Ishikawa (cell line): ENCODE measurements around the gene SLC49A3.

ENCODE experiments used
- CEBPB ChIP-seq: IDR thresholded peaks from 2 replicates; pipeline ENCODE4 v1.6.1; 2012
- CREB1 ChIP-seq: IDR thresholded peaks from 2 replicates; pipeline ENCODE4 v1.6.1; 2012; ENCODE audit warnings: low read depth
- EGR1 ChIP-seq: IDR thresholded peaks from 2 replicates; pipeline ENCODE4 v1.6.1; 2012
- EP300 ChIP-seq: IDR thresholded peaks from 2 replicates; pipeline ENCODE4 v1.6.1; 2012; ENCODE audit warnings: borderline replicate concordance
- FOXM1 ChIP-seq: IDR thresholded peaks from 2 replicates; pipeline ENCODE4 v1.6.1; 2012; ENCODE audit warnings: low read depth, borderline replicate concordance
- NFIC ChIP-seq: IDR thresholded peaks from 2 replicates; pipeline ENCODE4 v1.6.1; 2012
- RAD21 ChIP-seq: IDR thresholded peaks from 2 replicates; pipeline ENCODE4 v1.6.1; 2012; ENCODE audit warnings: low read depth
- TAF1 ChIP-seq: IDR thresholded peaks from 2 replicates; pipeline ENCODE4 v1.6.1; 2012; ENCODE audit warnings: low read depth, mild to moderate bottlenecking
- TCF12 ChIP-seq: IDR thresholded peaks from 2 replicates; pipeline ENCODE4 v1.6.1; 2012; ENCODE audit warnings: low read depth
- TEAD4 ChIP-seq: IDR thresholded peaks from 2 replicates; pipeline ENCODE4 v1.6.1; 2012
- YY1 ChIP-seq: IDR thresholded peaks from 2 replicates; pipeline ENCODE4 v1.6.1; 2012; ENCODE audit warnings: low read depth
- ZBTB7A ChIP-seq: IDR thresholded peaks from 2 replicates; pipeline ENCODE4 v1.6.1; 2012; ENCODE audit warnings: low read depth
- TF ChIP-seq, protein P1 (sequence below): IDR thresholded peaks from 2 replicates; pipeline ENCODE4 v1.6.1; 2012
- TF ChIP-seq, protein P2 (sequence below): IDR thresholded peaks from 2 replicates; pipeline ENCODE4 v1.6.1; 2012
- TF ChIP-seq, protein P3 (sequence below): IDR thresholded peaks from 2 replicates; pipeline ENCODE4 v1.6.1; 2012; ENCODE audit warnings: low read depth, mild to moderate bottlenecking

Gene SLC49A3

DNA sequence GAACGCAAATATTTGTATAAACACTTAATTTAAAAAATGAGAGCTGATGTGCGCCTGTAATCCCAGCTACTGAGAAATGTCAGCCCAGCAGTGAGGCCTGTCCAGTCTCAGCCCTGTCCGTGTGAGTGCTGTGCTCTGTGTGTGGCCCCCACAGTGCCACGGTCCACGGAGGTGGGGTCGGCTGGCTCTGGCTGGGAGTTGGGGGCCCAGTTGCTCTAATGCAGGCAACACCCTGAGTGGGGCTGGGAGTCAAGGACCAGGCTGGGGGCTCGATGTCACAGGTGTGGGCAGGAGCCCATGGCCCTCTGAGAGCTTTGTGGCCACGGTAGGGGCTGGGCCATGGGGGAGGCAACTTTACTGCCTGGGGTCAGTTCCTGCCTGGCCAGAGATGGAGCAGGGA lies 29.5 kb upstream of the SLC49A3 start:
- TF ChIP-seq TEAD4 (no peak), FOXM1 (no peak), EGR1 (no peak), YY1 (no peak), EP300 (no peak), TAF1 (no peak), TCF12 (no peak), CREB1 (no peak), NFIC (no peak), RAD21 (no peak)
- TF ChIP-seq, protein P1, sequence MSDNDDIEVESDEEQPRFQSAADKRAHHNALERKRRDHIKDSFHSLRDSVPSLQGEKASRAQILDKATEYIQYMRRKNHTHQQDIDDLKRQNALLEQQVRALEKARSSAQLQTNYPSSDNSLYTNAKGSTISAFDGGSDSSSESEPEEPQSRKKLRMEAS = no peak
- TF ChIP-seq, protein P2, sequence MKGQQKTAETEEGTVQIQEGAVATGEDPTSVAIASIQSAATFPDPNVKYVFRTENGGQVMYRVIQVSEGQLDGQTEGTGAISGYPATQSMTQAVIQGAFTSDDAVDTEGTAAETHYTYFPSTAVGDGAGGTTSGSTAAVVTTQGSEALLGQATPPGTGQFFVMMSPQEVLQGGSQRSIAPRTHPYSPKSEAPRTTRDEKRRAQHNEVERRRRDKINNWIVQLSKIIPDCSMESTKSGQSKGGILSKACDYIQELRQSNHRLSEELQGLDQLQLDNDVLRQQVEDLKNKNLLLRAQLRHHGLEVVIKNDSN = no peak

DNA sequence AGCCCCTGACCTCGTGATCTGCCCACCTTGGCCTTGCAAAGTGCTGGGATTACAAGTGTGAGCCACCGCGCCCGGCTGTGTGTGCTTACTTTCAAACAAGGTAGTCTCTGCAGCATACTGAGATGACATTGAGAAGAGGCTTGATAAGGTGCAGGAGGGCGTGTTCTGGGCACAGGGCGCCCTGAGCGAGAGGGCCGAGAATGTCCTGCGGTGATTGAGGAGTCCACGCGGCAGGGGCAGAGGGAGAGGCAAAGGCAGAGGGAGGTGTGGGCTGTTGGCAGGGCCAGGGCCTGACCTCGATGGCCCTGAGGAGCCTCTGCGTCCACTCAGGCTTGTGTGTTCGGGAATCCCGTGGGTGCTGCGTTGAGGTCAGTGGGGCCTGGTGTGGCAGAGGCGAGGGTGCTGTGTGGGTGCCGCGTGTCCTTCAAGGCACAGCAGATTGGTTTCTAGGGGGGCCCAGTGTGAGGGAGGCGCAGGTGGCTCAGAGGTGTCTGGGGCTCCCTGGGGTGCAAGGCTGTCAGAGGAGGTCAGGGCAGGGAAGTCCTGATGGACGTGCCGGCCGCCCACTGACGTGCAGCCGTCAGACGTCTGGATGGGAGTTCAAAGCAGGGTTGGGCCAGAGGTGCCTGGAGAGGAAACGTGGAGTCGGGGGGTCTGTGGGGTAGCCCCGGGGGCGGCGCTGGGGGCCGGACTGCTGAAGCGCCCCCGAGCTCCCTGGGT lies 28.8 kb upstream of the SLC49A3 start:
- TF ChIP-seq CREB1 (no peak), TCF12 (no peak), CEBPB (no peak), TEAD4 (no peak), EGR1 (no peak), TAF1 (no peak), RAD21 (no peak), YY1 (no peak), ZBTB7A (no peak), EP300 (no peak), FOXM1 (no peak)
- TF ChIP-seq, protein P3, sequence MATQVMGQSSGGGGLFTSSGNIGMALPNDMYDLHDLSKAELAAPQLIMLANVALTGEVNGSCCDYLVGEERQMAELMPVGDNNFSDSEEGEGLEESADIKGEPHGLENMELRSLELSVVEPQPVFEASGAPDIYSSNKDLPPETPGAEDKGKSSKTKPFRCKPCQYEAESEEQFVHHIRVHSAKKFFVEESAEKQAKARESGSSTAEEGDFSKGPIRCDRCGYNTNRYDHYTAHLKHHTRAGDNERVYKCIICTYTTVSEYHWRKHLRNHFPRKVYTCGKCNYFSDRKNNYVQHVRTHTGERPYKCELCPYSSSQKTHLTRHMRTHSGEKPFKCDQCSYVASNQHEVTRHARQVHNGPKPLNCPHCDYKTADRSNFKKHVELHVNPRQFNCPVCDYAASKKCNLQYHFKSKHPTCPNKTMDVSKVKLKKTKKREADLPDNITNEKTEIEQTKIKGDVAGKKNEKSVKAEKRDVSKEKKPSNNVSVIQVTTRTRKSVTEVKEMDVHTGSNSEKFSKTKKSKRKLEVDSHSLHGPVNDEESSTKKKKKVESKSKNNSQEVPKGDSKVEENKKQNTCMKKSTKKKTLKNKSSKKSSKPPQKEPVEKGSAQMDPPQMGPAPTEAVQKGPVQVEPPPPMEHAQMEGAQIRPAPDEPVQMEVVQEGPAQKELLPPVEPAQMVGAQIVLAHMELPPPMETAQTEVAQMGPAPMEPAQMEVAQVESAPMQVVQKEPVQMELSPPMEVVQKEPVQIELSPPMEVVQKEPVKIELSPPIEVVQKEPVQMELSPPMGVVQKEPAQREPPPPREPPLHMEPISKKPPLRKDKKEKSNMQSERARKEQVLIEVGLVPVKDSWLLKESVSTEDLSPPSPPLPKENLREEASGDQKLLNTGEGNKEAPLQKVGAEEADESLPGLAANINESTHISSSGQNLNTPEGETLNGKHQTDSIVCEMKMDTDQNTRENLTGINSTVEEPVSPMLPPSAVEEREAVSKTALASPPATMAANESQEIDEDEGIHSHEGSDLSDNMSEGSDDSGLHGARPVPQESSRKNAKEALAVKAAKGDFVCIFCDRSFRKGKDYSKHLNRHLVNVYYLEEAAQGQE = no peak
- TF ChIP-seq, protein P2 = no peak
- TF ChIP-seq, protein P1 = no peak

DNA sequence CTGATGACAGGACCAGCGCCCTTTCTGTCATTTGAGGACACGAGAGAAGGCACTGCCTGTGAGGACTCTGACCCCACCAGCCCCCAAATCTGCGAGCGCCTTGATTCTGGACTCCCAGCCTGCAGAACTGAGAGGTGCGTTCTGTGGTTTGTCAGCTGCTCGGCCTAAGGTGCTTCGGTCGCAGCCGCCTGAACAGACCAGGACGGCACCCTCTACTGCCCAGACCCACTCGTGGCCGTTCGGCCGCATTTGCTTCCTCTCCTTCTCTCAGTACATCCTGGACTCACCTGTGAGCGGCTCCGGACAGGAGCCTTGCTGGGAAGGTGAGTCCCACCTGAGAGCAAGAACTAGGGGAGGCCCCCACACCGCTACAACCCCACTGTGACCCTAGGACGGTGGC lies 25.1 kb upstream of the SLC49A3 start:
- no peak for TF ChIP-seq TAF1
- TF ChIP-seq EGR1 = no peak
- TF ChIP-seq RAD21 = no peak
- TF ChIP-seq YY1 = no peak
- TF ChIP-seq, protein P2 = no peak
- TF ChIP-seq CREB1 = no peak
- TF ChIP-seq NFIC = no peak
- no peak for TF ChIP-seq ZBTB7A
- no peak for TF ChIP-seq TCF12
- TF ChIP-seq CEBPB = no peak
- TF ChIP-seq TEAD4 = no peak
- no peak for TF ChIP-seq EP300
- TF ChIP-seq, protein P3 = no peak
- TF ChIP-seq, protein P1 = no peak
- TF ChIP-seq FOXM1 = no peak

DNA sequence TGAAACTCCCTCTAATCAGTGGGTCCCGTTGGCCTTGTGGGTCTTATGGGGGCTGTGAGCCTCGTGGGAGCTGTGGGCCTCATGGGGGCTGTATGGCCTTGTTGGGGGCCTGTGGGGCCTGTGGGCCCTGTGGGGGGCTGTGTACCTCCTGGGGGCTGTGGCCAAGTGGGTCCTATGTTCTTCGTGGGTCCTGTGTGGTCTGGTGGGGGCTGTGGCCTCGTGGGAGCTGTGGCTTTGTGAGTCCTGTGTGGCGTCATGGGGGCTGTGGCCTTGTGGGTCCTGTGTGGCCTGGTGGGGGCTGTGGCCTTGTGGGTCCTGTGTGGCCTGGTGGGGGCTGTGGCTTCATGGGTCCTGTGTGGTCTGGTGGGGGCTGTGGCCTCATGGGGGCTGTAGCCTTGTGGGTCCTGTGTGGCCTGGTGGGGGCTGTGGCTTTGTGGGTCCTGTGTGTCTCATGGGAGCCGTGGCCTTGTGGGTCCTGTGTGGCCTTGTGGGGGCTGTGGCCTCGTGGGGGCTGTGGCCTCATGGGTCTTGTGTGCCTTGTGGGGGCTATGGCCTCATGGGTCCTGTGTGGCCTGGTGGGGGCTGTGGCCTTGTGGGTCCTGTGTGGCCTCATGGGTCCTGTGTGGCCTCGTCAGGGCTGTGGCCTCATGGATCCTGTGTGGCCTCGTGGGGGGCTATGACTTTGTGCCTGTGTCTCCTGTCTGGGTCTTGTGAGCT lies 24.1 kb upstream of the SLC49A3 start:
- TF ChIP-seq FOXM1 (no peak), TAF1 (no peak), EP300 (no peak), NFIC (no peak), CREB1 (no peak), YY1 (no peak), RAD21 (no peak), EGR1 (no peak), CEBPB (no peak)
- TF ChIP-seq, protein P2 = no peak
- TF ChIP-seq, protein P3 = no peak
